NK-92 (cell line): ENCODE data around the gene DSPP.

Source experiments
- DNase-seq: peaks from one replicate; lab custom pipeline; 2025; ENCODE audit not compliant: unreplicated experiment; lab: John Stamatoyannopoulos, UW

DSPP gene

DNA sequence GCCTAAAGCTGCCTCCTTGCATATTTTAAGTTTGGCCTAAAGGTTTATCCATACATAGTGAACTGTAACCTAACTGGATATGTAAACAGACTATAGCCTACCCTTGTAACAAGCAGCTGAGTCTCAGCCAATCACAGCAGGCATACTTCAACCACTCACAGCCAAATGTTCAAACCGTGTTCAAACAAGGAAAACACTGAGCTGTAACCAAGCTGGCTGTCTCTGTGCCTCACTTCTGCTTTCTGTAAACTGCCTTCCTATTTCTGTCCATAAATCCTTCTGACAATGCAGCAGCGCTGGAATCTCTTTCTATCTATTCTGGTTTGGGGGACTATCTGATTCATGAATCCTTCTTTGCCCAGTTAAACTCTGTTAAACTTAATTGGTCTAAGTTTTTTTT lies 16.4 kb downstream of the DSPP start:
- DNase-seq = no peak

DNA sequence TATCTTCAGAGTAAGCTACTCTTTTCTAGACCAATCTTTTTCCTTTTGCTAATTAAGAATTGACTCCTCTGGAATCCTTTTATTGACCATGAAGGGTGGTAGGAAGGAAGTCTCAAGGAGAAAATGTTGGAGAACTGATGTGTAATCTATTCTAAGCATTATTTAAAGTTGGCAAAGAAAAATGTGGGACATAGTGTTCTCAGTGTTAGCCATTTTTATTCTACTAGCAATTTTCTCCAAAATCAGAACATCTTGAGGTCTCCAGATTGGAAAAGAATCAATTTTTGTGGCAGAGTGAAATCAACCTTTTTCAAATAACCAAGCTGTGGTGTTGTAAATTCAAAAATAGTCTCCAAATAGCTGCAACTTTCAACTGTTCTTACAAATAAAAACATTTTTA lies 23.3 kb downstream of the DSPP start:
- DNase-seq = no peak

DNA sequence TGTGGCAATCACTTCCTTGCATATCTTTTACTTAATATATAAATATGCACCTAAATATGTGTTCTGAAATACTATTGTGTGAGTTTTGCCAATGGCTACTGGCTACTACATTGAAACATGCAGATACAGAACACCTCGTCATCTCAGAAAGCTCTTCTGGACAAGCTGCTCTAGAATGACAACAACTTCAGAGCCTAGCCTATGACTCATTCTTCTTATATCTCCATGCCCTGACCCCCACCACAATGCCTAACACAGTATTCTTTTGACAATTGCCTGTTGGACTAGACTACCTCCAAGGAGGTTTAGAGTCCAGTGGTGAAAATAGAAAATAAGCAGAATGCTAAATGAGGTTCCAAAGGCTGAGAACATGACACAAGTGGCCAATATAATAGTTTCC lies 24.1 kb downstream of the DSPP start:
- DNase-seq = no peak

DNA sequence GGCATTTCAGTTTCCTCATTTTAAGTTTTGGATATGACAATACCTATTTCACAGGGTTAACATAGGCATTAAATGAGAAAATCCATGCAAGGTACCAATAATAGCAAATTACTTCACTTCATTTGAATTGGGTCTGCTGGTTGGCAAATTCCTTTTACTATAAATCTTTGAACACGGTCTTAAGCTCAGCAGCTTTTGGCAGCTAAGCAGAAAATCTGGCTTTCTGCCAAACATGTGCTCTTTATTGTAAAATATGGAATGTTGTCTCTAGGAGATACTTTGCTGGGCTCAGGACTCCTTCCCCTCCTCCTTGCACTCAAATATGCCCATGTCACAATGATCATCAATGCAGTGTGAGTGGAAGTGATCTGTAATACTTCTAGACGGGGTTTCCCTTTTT lies 24.9 kb downstream of the DSPP start:
- no peak for DNase-seq

DNA sequence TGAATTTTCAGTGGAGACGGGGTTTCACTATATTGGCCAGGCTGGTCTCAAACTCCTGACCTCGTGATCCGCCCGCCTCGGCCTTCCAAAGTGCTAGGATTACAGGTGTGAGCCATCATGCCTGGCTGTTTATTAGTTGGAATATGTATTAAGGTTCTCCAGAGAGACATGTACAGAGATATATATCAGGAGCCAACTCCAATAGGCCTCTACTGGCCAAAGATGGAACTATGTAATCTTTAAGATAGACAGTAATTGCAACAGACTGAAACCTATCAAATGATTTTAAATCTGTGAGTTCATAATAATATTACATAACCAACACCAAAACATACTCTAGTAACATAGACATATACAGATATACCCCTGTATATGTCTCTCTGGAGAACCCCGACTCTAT lies 36.0 kb downstream of the DSPP start:
- no peak for DNase-seq

DNA sequence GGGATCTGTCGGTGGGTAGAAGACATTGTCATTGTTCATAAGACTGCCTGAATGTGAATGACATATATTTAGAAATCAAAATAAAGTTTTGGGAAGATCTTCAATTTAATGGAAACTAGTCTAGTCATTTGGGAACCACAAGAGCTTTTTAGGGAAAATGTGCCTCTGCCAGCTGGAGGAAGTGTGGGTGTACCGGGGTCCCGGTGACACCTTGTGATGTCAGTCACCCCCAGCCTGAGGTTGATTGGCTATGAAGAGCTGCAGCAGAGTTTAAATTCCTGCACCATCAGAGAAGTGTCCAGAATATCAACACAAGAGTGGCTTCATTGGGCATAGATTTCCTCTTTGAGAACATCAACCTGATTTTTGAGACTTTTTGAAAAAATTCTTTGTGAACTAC lies 41.7 kb downstream of the DSPP start, which contains the start of gene DMP1:
Gene DMP1 (plus strand): TSS at position 301 of the 400 bp plus-strand sequence. CDS start 6,213 bp downstream, outside the sequence.
- no peak for DNase-seq

DNA sequence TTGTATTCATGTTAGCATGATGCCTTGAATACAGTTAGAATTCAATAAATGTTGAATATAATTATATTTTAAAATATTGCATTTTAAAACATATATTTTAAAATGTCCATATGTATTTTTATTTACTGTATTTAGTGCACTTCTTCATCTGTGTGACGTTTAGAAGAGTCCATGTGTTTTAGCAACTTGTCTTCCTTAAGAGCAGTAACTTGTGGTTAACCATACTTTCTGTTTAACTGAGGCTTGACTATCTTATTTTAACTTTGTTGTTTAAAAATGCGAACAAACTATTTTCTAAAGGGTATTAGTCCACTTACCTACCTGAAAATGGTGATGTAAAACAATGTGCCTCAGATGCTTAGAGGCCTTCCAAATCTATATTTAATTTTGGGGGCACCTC lies 42.6 kb downstream of the DSPP start:
- no peak for DNase-seq

DNA sequence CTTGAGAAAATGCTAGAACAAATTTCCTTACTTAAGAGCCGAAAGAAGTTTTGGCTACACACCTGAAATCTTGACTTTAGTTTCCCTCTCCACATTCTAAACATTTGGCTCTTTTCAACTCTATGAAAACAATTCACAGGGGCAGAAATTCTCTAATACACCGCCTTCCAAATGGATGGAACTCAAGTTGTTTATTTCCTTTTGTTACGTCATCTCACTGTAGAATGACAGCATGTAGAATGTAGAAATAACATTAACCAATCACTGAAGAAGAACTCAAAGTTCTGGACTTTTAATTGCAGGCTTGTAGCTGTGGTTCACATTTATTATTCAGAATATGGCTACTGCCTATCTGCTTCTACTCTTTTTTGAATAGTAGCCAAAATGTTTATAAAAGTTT lies 43.6 kb downstream of the DSPP start:
- DNase-seq = no peak

DNA sequence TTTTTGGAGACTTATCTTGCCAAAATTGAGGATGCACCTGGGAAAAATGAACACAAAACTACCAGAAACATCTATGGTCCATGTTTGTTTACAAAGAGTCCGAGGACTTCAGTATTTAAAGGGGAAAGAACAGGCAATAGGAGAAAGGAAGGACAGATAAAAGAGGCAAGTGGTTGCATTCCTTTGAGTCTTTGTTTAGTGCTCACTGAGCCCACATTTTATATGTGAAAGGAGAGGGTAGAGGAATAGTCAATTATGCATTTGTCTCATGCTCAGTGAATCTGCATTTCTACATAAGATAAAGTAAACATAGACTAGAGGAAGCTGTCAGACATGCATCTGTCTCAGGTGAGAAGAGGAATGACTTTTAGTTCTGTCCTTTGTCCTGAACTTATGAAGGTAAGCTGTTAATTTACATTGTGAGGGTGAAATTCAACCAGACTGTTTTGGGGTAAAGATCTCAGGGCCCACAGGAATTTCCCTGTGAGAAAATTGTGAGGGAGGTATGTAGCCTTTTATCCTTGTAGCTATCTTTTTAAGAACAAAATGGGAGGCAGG lies 46.2 kb downstream of the DSPP start:
- no peak for DNase-seq

DNA sequence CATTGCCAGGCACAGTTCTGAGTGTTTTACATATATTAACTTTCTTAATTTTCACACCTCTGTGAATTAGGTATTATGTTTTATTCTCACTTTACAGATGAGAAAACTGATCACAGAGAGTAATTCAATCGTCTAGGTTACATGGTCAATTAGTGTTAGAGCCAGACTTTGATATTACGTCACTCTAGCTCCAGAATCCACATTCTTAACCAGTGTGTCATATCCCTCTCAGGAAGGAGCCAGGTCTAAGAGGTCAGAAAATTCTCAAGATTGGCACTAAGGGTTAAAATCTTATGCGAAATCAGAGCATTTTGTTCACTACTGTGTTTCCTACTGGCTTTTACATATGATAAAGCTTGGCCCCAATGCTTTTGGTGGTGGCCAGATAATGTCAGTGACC lies 49.2 kb downstream of the DSPP start:
- no peak for DNase-seq

DNA sequence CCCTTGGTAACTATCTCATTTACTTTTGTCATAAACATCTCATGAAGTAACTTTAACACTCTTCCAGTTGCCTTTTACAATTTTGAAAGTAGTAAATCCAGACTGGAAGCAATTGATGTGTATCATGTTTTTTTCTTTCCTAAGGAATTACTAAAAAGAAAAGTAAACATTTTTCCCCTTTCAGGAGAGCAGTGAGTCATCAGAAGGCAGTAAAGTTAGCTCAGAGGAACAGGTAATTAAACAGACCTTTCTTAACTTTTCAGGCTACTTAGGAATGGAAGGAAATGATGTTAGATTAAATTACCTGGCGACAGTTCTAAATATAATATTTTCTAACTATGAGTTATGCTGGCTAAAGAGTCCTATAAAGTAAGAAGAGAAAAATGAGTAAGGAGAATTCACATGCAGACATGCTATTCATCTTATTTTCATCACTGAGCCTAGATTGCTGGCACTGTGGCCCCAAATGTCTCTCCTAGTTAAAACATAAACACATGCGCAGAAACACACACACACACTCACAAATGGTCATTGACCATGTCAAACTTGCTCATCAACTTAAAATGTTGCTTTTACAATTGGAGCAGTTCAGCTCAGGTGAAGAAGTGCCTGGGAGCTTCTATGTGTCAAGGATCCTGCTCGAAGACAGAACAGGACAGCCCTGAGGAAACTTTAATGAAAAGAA lies 51.1 kb downstream of the DSPP start:
- no peak for DNase-seq

DNA sequence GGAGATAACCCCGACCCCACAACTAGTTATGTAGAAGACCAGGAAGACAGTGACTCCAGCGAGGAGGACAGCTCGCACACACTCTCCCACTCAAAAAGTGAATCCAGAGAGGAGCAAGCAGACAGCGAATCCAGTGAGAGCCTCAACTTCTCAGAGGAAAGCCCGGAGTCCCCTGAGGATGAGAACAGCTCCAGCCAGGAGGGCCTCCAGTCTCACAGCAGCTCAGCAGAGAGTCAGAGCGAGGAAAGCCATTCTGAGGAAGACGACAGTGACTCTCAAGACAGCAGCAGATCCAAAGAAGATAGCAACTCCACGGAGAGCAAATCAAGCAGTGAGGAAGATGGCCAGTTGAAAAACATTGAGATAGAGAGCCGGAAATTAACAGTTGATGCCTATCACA lies 54.5 kb downstream of the DSPP start:
- no peak for DNase-seq
